Spleen (tissue), 7 donors: ENCODE data around the gene NUDT15.

Experiments
- POLR2A ChIP-seq, 3 donors: fragments of 450-650 bp; IDR thresholded peaks; one replicate each; pipeline ENCODE4 v1.5.1; 2017; ENCODE audit warnings: antibody characterized with exemption in 3 of 3, mild to moderate bottlenecking in 1 of 3
- TF ChIP-seq, protein P1 (sequence below), 11 experiments: fragments of 200-600 bp in 7 of 11; fragments of 450-650 bp in 4 of 11; sonication (generic) in 4 of 11; IDR thresholded peaks in 8 of 11; conservative IDR thresholded peaks in 3 of 11; 1 replicate in 7 of 11; 2 replicates in 4 of 11; pipeline versions ENCODE4 v1.4.0 to v1.8.0; 2016 to 2021; ENCODE audit warnings: antibody characterized with exemption in 11 of 11, inconsistent platforms in 4 of 11, mild to moderate bottlenecking in 1 of 11
- donor health status: DM: no; HTN: no; CAD: no; lungs with moderate emphysema.
- donor health status: DM: no; HTN: no; CAD: no.
- donor health status: DM: no; HTN: no; CAD: no.

DNA sequence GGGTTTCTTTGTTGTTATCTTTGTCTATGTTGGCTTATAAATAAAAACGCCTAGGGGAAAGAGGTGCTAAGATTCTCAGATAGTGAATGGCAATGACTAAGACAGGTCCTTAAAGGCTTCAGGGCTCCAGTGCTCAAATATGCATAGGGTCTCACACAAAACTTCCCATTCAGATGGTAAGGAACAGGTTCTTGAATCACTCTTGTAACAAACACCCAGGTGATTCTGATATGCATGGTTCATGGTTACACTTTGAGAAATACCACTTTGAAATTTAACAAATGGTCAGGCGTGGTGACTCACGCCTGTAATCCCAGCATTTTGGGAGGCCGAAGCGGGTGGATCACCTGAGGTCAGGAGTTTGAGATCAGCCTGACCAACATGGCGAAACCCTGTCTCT, 17.1 kb downstream of the NUDT15 start:
- TF ChIP-seq, protein P1, sequence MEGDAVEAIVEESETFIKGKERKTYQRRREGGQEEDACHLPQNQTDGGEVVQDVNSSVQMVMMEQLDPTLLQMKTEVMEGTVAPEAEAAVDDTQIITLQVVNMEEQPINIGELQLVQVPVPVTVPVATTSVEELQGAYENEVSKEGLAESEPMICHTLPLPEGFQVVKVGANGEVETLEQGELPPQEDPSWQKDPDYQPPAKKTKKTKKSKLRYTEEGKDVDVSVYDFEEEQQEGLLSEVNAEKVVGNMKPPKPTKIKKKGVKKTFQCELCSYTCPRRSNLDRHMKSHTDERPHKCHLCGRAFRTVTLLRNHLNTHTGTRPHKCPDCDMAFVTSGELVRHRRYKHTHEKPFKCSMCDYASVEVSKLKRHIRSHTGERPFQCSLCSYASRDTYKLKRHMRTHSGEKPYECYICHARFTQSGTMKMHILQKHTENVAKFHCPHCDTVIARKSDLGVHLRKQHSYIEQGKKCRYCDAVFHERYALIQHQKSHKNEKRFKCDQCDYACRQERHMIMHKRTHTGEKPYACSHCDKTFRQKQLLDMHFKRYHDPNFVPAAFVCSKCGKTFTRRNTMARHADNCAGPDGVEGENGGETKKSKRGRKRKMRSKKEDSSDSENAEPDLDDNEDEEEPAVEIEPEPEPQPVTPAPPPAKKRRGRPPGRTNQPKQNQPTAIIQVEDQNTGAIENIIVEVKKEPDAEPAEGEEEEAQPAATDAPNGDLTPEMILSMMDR (IDR thresholded peaks at IDR 0.05 in 8 of 11, conservative IDR thresholded peaks at IDR 0.05 in 3 of 11): no peak
- TF ChIP-seq POLR2A (IDR thresholded peaks at IDR 0.05): no peak
